Hematopoietic multipotent progenitor cell treated with erythropoietin and hydrocortisone succinate and interleukin-3 and kit ligand, for 17 days (in vitro differentiated cells): Measurements from ENCODE around the gene RAB11FIP4.

ENCODE experiments used
- DNase-seq: peaks from one replicate; pipeline ENCODE4 v3.0.0-alpha.2; 2015; ENCODE audit warnings: low spot score

RAB11FIP4 gene

DNA sequence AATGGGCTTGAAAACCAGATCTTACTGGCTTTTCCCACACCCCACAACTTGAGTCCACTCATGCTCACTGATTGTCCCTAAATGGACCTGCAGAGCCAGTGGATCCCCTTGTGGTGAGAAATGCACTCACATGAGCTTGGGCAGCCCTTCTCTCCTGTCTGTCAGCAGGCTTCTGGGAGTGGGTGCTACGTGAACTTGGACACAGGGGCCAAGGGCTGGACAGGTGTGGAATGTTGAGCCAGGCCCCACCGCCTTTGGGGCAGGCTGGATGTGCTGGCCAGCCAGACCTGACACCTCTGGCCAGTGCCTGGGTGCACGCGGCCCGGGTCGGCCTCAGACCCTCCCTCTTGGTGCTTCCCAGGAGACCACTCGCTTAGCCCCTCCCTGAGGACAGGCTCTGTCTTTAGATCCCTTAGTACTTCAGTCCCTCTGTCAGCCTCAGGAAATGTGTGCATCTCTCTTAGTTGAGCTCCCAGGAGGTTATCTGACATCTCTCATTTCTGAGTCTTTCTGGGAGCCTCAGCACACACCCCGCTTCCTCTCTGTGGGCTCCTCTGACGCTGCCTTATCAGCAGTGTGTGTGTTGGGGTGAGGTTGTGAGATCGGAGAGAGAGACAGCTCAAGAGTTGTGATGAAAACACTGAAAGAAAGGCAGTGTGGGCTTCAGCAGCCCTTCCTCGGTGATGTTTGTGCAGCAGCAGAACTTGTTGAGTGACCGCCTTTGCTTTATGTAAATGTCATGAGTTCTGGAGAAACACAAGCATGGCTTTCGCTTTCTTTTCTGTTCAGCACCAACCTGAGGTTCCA lies 117.0 kb downstream of the RAB11FIP4 start:
- DNase-seq, result peak; percentile 79

DNA sequence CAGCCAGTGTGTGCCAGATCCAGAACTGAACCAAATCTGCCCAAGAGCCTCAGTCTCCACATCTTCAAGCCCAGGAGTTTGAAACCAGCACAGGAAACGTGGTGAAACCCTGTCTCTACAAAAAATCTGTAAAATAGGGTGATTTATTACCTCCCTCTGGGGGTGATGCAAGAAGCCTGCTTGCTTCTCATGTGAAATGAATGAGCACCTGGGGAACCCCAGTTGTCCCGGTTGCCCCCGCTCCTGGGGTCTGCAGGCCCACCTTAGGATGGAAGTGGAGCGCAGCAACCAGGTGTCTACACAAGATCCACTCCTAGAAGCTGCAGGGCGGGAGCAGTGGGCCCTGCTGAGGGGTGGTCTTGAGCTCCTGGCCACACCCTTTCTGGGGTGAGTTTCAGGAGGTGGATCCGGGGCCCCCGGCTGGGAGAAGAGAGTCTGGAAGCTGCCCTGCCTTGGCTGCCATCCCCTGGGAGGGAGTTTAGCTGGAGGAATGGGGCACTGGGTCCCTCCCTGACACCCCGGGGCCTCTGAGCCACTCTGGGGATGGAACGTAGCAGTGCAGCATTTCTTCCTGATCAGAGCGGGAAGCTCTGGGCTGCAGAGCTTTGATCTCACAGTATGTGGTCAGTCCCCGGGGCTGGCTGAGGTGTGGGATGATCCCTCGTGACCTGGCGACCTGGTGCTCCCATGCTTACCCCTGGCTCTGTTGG lies 117.8 kb downstream of the RAB11FIP4 start:
- DNase-seq, result no peak

DNA sequence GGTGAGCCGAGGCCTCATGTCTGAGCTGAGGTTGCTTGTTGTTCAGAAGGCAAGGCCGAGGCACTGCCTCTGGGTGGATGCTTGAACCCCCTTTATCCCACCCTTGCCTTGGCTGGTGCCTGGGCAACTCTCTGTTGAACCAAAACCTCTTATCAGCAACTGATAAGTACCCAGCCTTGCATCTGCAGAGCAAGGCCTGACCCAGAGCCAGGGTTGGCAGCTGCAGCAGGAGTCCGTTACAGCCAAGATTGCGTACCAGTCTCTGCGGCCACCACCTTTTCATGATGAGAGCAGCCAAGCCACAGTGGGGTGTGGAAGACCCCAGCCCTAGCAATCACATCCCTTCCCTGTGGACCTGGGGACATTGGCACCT lies 118.3 kb downstream of the RAB11FIP4 start:
- DNase-seq, result peak; percentile 24

DNA sequence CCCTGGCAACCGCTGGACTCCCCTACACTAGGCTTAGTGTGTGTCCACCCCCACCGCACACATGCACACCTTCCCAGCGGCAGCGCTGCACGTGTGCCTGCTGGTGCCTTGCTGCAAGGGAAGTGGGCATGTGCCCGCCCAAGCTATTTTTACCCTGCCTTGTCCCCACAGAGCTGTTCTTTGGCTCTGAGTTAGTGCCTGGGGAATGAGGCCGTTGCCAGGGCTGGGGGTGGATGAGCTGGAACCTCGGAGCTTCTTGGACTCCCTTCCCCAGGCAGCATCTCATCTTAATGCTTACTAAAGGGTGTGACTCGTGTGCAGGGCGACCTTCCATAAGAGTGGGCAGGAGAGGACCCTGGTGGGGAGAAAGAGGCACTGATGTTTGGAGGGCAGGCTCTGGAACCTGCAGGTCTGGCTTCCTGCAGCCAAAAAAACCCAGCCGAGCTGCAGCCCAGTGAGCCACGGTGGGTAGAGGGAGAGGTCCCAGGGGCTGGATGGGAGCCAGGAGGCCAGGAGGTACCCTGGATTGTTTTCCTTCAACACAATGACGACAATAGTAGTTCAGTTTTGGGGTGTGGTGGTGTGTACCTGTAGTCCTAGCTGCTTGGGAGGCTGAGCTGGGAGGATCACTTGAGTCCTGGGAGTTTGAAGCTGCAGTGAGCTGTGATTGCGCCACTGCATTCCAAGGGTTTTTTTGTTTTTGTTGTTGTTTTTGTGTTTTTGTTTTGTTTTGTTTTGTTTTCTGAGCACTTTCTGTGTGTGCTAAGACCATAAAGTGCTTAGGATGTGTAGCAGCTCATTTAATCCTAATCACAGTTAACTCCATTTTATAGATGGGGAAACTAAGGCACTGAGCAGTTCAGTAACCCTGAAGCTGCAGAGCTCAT lies 119.1 kb downstream of the RAB11FIP4 start:
- no peak for DNase-seq

DNA sequence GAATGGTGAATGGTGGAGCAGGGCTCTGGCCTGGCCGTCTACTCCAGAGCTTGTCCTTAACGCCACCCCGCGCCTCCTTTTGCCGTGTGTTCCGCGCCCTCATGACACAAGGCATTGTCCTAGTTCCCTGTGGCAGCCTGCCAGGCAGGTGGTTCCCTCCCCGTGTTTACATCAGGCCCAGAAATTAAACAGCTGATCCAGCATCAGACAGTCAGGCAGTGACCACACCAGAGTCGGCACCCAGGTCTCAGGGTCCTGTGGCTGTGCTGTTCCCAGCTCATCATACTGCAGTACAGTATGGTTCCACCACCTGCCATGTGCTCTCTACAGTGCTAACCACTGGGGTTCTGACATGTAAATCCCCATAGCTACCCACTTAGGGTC lies 119.7 kb downstream of the RAB11FIP4 start:
- DNase-seq, result no peak

DNA sequence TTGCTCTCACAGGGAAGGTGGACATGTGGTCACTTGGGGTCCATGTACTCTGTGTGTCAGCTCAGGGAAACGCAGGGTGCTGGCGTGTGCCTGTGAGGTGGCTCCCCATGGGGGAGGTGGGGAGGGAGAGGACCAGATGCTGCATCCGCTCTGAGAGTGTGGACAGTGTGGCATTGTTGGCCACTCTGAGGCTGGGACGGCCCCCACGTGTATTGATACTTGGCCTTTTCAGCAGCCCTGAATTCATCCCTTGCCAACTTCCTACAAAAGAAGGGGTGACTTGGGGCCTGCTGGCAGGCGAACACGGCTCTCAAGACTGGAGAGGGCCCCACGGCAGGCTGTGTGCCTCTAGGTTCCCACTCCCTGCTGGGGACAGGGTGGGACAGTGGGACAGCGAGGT lies 120.1 kb downstream of the RAB11FIP4 start:
- no peak for DNase-seq

DNA sequence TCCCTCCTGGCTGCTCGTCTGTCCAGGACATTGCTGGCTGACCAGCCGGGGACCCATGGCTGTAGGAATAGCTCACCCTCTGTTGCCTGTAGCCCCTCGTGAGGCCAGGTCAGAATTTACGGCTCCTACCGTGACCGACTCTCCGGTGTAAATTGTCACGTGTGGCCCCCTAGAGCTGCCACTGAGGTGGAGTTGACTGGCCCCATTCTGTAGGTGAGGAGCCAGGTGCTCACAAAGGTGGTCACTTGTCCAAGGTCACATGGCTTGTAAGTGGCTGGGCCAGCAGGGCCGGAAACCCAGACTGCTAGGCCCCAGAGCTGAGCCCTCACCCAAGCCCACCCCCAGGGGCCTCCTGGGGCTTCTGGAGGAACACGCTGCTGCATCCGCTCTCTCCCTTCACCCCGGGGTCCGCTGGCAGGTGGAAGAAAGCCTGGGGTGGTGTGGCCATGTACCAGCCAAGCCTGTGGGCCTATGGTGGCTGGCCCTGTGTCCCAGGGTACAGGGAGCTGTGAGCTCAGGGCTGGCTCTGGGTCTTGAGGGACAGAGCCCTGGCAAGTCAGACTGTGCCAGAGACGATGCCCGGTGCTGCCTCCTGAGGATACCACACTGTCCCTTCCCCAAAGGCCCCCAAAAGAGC lies 120.7 kb downstream of the RAB11FIP4 start:
- no peak for DNase-seq

DNA sequence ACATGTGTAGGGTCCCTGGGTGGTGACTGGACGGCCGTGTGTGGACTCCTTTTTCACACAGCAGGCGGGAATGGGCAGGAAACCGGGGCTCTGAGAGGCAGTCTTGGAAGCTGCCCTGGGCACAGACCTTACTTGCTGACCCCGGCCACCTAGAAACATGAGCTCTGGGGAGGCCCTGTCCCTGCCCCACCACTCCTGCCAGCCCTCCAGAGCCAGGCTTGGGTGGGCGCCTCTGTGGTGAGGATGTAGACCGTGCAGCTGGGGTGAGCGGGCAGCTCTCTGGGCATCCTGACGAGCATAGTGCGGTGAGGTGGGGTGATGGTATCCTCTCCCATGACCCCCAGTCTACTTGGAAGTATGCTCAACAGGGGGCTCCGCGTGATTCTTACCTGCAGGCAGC lies 121.3 kb downstream of the RAB11FIP4 start:
- DNase-seq, result no peak

DNA sequence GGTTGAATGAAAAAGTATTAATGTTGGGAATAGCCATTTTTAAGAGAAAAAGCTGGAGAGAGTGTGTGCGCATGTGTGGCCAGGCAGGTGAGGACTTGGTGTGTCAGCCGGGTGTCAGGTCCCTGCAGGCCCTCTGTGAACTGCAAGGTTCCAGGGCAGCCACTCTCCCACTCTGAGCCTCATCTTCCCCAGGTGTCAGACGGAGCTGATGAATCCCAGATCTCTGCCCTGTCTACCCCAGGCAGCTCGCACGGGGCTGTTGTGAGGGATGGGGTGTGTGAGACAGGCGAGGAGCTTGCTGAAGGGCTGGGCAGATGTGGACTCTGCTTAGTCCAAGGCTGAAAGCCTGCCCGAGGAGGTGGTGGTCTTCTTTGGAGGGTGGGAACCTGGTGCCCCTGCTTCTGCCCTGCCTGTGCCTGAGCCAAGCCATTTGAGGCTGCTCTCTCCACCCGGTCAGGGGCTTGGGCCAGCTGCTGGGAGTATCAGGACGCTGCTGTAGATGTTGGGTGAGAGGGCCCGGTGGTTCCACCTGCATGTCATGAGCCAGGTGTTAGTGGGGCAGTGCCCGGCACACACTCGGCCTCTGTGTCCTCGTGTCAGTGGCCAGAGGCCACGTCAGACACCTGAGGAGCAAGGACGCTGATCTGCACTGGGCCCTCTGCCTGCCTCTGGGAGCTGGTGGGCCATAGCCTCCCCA lies 122.4 kb downstream of the RAB11FIP4 start:
- DNase-seq, result no peak

DNA sequence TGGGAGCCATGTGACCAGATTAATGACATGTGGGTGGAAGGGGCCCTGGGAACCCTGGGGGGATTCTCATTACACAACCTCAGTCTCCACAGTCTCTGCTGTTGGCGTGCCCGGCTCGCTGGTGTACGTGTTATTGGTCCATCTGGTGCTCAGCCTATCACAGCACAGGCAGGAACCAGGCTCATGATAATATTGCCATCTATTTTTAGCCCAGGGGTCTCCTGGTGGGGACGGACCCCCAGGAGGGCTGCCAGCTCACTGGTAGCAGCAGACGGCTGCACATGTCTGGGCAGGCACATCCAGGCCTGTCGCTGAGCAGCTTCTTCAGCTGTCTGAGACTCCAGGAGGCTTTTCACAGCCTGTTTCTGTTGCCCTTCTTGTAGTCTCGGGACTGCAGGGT lies 123.8 kb downstream of the RAB11FIP4 start:
- no peak for DNase-seq

DNA sequence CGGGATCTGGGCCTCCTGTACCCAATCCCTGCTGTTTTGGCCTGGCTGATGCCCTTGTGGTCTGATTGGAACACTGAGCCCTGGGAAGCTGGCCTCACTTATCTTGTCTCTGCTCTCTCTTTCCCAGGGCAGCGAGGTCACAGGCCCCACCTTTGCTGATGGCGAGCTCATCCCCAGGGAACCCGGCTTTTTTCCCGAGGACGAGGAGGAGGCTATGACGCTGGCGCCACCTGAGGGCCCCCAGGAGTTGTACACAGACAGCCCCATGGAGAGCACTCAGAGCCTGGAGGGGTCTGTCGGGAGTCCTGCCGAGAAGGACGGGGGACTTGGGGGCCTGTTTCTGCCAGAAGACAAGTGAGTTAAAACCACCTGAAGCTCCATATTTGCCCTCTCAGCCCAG lies 126.0 kb downstream of the RAB11FIP4 start:
- DNase-seq, result peak; percentile 31

DNA sequence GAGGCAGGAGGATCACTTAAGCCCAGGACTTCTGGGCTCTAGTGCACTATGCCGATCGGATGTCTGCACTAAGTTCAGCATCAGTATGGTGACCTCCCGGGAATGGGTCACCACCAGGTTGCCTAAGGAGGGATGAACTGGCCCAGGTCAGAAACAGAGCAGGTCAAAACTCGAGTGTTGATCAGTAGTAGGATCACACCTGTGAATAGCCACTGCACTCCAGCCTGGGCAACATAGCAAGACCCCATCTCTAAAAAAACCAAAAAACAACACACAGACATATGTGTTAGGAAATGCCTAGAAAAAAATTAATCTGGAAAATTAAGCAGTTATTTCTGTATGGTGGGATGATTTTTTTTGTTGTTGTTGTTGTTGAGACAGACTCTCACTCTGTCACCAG lies 127.0 kb downstream of the RAB11FIP4 start:
- DNase-seq, result no peak

DNA sequence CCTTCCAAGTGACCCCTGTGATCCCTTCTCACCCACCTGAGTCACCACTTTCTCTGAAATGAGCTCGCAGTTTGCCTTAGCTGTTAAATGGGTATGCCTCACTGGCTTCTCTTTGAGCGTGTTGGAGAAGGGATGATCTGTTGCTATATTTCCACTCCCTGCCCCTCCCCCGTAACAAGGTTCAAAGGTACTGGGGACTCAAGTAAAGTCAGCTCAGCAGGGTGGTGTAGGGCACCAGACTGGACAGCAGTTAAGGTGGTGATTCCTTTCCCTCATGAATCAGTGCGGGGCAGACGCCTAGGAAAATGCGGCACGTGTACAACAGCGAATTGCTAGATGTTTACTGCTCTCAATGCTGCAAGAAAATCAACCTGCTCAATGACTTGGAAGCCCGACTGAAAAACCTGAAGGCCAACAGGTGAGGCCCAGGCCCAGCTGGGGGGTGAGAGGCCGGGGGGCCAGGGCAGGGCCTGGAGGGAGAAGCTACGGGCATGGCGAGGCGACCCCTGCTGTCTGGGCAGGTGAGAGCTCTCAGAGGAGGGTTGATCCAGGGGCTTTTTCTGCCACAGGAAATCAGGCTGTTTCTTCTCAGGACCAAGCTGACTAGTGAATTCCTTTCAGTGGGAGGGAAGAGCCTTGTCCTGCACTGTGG lies 130.3 kb downstream of the RAB11FIP4 start:
- DNase-seq, result no peak

DNA sequence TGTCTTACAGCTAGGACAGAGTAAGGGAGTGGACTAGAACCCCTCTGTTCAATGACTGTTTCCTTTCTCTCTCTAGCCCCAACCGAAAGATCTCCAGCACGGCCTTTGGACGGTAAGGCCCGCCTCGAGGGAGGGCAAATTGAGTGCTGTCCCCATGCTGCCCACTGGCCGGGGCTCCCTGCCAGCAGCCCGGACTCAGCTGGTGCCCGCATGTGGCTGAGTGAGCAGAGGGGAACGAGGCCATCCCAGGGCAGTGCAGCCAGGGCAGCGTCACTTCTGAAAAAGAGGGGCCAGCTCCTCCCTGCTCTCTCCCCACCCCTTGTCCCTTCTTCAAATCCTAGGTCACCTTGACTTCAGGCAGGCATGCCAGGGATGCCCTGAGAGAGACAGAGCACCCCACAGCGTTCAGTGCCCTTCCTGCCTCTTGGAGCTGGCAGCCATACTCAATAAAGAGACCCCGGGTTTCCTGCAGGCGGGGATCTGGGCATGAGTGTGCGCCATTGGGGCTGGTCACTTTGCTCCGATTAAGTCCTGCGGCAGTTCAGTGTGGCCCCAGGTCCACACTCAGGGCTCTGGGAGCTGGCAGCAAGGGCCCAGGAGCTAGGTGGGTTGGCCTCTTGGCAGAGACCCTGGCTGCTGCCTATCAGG lies 130.9 kb downstream of the RAB11FIP4 start:
- no peak for DNase-seq

DNA sequence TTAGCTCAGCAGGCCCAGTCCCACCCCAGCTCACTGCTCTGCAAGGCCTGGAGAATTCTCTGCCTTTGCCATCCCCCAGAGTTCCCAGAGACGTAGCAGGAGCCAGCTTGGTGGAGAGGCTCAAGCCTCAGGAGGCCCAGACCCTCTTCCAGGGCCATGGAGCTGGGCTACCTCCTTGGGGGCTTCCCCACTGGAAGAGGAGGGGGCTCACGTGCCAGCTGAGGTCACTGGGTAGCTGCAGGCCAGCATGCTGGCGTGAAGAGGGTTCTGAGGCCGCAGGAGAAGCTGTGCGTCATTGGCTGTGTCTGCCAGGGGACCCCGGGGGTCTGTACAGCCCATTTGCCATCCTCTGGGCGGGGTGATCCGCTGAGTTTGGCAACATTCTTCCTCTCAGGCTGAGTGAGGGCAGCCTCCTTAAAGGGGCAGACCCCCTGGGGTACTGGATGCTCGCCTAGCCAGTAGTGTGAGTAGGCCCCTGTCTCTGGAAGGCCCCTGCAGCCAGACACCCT lies 131.6 kb downstream of the RAB11FIP4 start:
- DNase-seq, result no peak

DNA sequence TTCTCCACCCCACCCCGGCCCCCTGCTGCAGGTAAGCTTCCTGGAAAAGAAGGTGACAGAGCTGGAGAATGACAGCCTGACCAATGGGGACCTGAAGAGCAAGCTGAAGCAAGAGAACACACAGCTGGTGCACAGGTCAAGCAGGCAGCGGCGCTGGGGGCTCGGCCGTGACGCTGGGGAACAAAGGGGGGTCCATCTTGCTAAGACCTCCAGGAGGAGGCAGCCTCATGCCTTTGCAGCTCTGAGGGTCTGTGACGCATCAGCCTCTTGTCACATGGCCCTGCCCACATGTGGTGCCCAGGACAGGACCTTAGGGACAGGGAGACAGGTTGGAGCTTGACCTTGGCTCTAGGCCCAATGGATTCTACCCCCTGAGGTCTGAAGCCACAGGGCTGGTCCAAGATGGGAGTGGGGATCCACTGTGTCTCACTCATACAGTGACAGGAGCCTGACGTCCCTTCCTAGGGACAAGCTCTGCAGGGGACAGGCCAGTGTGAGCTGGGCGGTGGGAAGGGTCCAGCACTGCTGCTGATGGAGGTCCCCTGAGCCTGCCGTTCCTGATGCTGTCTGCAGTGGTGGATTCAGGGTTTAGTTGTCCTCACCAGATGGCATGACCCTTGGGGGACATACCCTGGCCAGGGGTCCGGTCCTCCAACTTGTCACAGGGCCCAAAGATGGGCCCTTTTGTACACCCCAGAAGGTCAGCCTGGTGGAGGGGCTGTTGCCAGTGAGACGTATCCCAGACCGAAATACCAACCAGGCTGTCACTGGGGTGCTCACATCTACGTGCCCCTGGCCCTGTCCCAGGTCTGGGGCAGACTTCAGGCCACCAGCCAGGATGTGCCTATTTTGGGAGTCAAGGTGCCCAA lies 132.6 kb downstream of the RAB11FIP4 start:
- DNase-seq, result no peak

DNA sequence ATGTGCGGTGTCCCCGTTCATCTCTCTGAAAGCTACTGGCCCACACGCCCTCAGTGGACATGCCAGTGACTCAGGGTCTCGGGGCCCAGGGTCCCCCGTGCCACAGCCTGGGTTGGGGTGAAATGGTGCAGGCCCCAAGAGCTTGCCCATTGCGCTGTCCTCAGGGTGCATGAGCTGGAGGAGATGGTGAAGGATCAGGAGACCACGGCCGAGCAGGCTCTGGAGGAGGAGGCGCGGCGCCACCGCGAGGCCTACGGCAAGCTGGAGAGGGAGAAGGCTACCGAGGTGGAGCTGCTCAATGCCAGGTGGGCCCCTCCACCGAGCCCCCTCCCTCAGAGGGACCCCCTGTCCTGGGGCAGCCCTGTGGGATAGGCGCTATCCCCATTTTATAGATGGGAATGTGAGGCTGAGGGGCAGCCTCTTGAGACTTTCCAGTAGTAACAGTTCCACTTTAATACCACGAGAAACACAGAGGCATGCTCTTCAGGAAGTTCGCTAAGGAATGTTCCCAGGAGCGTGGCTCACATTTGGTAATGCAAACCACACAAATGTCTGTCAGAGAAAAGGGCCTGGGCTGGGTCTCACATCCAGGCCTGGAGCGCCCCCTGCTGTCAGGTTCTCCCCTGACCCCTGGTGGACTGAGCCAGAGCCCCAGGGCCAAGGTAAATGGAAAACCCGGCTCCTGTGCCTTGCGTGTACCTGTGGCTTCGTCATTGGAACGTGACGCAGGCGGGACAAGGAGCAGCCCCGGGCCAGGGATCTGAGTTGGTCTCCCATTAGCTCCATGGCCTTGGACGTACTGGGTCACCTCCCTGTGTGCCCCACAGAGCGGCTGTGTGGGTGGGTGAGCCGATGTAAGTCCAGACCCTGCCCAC lies 133.7 kb downstream of the RAB11FIP4 start:
- DNase-seq, result peak; percentile 85

DNA sequence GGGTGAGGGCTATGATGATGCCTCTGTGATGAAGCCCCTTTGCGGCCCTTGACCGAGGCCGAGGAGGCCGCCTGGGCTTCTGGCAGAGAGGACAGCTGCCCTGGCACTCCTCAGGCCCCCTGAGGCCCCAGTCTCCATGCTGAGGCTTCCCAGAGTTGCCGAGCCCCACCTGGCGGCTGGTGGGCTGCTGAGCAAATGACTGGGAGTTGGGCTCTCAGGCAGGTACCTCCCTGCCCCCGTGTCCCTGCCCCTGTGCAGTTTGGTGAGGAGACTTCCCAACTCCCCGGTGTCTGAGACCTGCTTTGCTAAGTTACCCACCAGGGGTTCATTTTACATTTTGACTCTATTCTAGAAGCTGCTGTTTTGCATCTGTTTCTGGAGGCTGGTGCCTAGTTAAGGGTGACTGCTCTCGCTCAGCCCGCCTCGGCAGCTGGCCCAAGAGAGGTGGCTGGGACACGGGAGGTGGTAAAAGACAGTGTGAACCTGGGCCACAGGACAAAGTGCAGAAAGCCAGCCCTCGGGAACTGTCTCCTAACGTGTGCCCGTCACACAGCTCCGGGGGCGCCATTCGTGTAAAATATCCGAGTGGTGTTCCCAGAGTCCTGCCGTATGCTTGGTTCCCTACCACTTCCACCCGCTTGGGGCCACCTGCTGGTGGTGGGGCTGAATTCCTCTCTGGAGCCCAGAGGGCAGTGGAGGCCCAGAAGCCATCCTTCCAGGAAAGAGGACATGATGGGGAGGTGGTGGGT lies 134.5 kb downstream of the RAB11FIP4 start:
- no peak for DNase-seq
